ENCODE data around the gene PNKP.

PNKP gene

GRCh38 chr19:49874503-49875157 lies 7.3 kb upstream of the PNKP start:
- DNase-seq: no peak

GRCh38 chr19:49873834-49874233 lies 6.5 kb upstream of the PNKP start:
- DNase-seq: no peak

GRCh38 chr19:49873129-49873521 lies 5.7 kb upstream of the PNKP start:
- no peak for DNase-seq

GRCh38 chr19:49872245-49873128 lies 5.1 kb upstream of the PNKP start:
- no peak for DNase-seq

- DNase-seq: no peak
These were observed 4.1 kb upstream of the PNKP start for GRCh38 chr19:49871349-49871985.

- DNase-seq: no peak
These were observed 3.0 kb upstream of the PNKP start for GRCh38 chr19:49870309-49870901.

GRCh38 chr19:49869484-49870308 lies 2.3 kb upstream of the PNKP start:
- DNase-seq: peak; percentile 82

- no peak for DNase-seq
These were observed 1.7 kb upstream of the PNKP start for GRCh38 chr19:49869009-49869483.

- no peak for DNase-seq
These were observed 2.5 kb downstream of the PNKP start for GRCh38 chr19:49864890-49865289.

GRCh38 chr19:49863935-49864320 lies 3.4 kb downstream of the PNKP start:
- DNase-seq: no peak

- DNase-seq: no peak
These were observed 4.0 kb downstream of the PNKP start for GRCh38 chr19:49863254-49863934.

GRCh38 chr19:49862391-49863253 lies 4.8 kb downstream of the PNKP start:
- DNase-seq: no peak

GRCh38 chr19:49861541-49862378 lies 5.6 kb downstream of the PNKP start:
- no peak for DNase-seq

- no peak for DNase-seq
These were observed 6.3 kb downstream of the PNKP start for GRCh38 chr19:49861107-49861506.

- DNase-seq: no peak
These were observed 6.9 kb downstream of the PNKP start for GRCh38 chr19:49860336-49861102.

GRCh38 chr19:49859682-49860335 lies 7.6 kb downstream of the PNKP start:
- no peak for DNase-seq

GRCh38 chr19:49858088-49858985 lies 9.0 kb downstream of the PNKP start:
- DNase-seq: no peak

- DNase-seq: no peak
These were observed 9.6 kb downstream of the PNKP start for GRCh38 chr19:49857838-49858087.

Data from stimulated activated CD4-positive, alpha-beta T cell treated with anti-CD3 and anti-CD28 coated beads, Interleukin-12 subunit alpha, Interleukin-12 subunit beta, amount 100 ng/mL, for 4 hours (primary cell).